ENCODE results near the gene GRPEL2.

GRPEL2 gene

DNA sequence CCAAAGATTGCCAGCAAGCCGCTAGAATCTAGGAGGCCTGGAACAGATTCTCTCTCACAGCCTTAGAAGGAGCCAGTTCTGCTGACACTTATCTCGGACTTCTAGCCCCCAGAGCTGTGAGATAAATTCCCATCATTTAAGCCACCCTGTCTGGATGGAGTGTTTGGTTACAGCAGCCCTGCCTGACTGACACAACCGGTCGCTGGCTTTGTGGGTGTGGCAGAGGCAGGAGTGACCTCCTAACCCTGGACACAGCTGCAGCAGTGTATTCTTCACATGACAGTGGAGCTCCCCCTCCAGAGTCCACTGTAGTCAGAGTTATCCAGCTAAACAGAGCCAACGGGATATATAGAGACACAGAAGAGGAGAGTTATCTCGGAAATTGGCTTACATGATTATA lies 55.0 kb downstream of the GRPEL2 start:
- Histone ChIP-seq H3K9ac (ENCODE audit: low read depth, low read length) (no peak overlapping the region), H2AFZ (ENCODE audit: low read depth, low read length) (no peak overlapping the region), H3K4me1 (ENCODE audit: insufficient read depth, low read length) (no peaks in the 10 kb centered on the region), H3K4me2 (ENCODE audit: insufficient read depth, low read length) (no peak overlapping the region), H3K27me3 (ENCODE audit: insufficient read depth, low read length, poor library complexity) (peaks cover 3% of the 10 kb centered on the region), H4K20me1 (ENCODE audit: insufficient read depth, low read length) (no peaks in the 10 kb centered on the region), H3K4me3 (ENCODE audit: low read depth in 1 of 2, low read length in 2 of 2) (no peak overlapping the region), H3K27ac (ENCODE audit: low read length) (no peak overlapping the region), H3K9me3 (ENCODE audit: insufficient read depth, low read length, severe bottlenecking) (no peaks in the 10 kb centered on the region), H3K79me2 (ENCODE audit: insufficient read depth, low read length) (no peaks in the 10 kb centered on the region), H3K36me3 (ENCODE audit: insufficient read depth, low read length) (no peaks in the 10 kb centered on the region)
- no peak for ATAC-seq (ENCODE audit: insufficient read depth, low read depth)
- no peak for DNase-seq
- no peak for TF ChIP-seq EZH2 (IDR thresholded peaks at IDR 0.05; ENCODE audit: borderline replicate concordance, low read depth, low read length, severe bottlenecking)
- TF ChIP-seq, protein P1, sequence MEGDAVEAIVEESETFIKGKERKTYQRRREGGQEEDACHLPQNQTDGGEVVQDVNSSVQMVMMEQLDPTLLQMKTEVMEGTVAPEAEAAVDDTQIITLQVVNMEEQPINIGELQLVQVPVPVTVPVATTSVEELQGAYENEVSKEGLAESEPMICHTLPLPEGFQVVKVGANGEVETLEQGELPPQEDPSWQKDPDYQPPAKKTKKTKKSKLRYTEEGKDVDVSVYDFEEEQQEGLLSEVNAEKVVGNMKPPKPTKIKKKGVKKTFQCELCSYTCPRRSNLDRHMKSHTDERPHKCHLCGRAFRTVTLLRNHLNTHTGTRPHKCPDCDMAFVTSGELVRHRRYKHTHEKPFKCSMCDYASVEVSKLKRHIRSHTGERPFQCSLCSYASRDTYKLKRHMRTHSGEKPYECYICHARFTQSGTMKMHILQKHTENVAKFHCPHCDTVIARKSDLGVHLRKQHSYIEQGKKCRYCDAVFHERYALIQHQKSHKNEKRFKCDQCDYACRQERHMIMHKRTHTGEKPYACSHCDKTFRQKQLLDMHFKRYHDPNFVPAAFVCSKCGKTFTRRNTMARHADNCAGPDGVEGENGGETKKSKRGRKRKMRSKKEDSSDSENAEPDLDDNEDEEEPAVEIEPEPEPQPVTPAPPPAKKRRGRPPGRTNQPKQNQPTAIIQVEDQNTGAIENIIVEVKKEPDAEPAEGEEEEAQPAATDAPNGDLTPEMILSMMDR (IDR thresholded peaks at IDR 0.05; ENCODE audit: borderline replicate concordance, extremely low read depth, low read length, poor library complexity, severe bottlenecking), result no peak

GRCh38 chr5:149401051-149401450 lies 55.8 kb downstream of the GRPEL2 start:
- no peaks in the 10 kb centered on the region for H3K79me2 ChIP-seq (ENCODE audit: insufficient read depth, low read length)
- H3K4me1 ChIP-seq (ENCODE audit: insufficient read depth, low read length), result no peaks in the 10 kb centered on the region
- peaks cover 5% of the 10 kb centered on the region for H3K27me3 ChIP-seq (ENCODE audit: insufficient read depth, low read length, poor library complexity)
- H3K9ac ChIP-seq (ENCODE audit: low read depth, low read length), result no peak overlapping the region
- H4K20me1 ChIP-seq (ENCODE audit: insufficient read depth, low read length), result no peaks in the 10 kb centered on the region
- no peak for DNase-seq
- no peak overlapping the region for H3K27ac ChIP-seq (ENCODE audit: low read length)
- H3K4me2 ChIP-seq (ENCODE audit: insufficient read depth, low read length), result no peak overlapping the region
- no peak overlapping the region for H2AFZ ChIP-seq (ENCODE audit: low read depth, low read length)
- no peaks in the 10 kb centered on the region for H3K9me3 ChIP-seq (ENCODE audit: insufficient read depth, low read length, severe bottlenecking)
- no peak for ATAC-seq (ENCODE audit: insufficient read depth, low read depth)
- H3K36me3 ChIP-seq (ENCODE audit: insufficient read depth, low read length), result no peaks in the 10 kb centered on the region
- no peak overlapping the region for H3K4me3 ChIP-seq (ENCODE audit: low read depth in 1 of 2, low read length in 2 of 2)
- TF ChIP-seq EZH2 (IDR thresholded peaks at IDR 0.05; ENCODE audit: borderline replicate concordance, low read depth, low read length, severe bottlenecking), result no peak
- TF ChIP-seq, protein P1 (IDR thresholded peaks at IDR 0.05; ENCODE audit: borderline replicate concordance, extremely low read depth, low read length, poor library complexity, severe bottlenecking), result no peak

DNA sequence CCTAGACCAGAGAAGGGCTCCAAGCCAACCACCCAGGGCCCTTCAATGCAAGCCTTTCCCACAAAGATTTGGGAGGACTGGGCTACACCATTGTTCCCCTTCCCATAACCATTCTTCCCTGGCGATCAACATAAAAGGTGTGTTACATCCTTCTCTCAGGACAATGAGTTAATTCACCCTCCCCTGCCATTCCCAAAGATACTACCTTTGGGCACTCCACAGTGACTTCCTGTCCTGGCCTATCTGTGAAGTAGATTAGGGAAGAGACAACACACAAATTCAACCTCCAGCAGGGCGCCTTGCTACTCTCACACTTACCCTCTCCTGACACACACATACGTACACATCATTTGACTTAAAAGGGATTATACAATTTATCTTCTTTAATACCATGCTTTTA lies 57.0 kb downstream of the GRPEL2 start:
- ATAC-seq (ENCODE audit: insufficient read depth, low read depth), result no peak
- no peak overlapping the region for H3K4me3 ChIP-seq (ENCODE audit: low read depth in 1 of 2, low read length in 2 of 2)
- H3K27ac ChIP-seq (ENCODE audit: low read length), result no peak overlapping the region
- no peaks in the 10 kb centered on the region for H3K9me3 ChIP-seq (ENCODE audit: insufficient read depth, low read length, severe bottlenecking)
- TF ChIP-seq EZH2 (IDR thresholded peaks at IDR 0.05; ENCODE audit: borderline replicate concordance, low read depth, low read length, severe bottlenecking), result no peak
- TF ChIP-seq, protein P1 (IDR thresholded peaks at IDR 0.05; ENCODE audit: borderline replicate concordance, extremely low read depth, low read length, poor library complexity, severe bottlenecking), result no peak
- H3K4me2 ChIP-seq (ENCODE audit: insufficient read depth, low read length), result no peak overlapping the region
- H4K20me1 ChIP-seq (ENCODE audit: insufficient read depth, low read length), result no peaks in the 10 kb centered on the region
- no peak overlapping the region for H3K9ac ChIP-seq (ENCODE audit: low read depth, low read length)
- H3K27me3 ChIP-seq (ENCODE audit: insufficient read depth, low read length, poor library complexity), result peaks cover 5% of the 10 kb centered on the region
- no peaks in the 10 kb centered on the region for H3K4me1 ChIP-seq (ENCODE audit: insufficient read depth, low read length)
- H2AFZ ChIP-seq (ENCODE audit: low read depth, low read length), result no peak overlapping the region
- DNase-seq, result no peak
- no peaks in the 10 kb centered on the region for H3K36me3 ChIP-seq (ENCODE audit: insufficient read depth, low read length)
- no peaks in the 10 kb centered on the region for H3K79me2 ChIP-seq (ENCODE audit: insufficient read depth, low read length)

Data from DND-41 (cell line).